ENCODE data around the gene RGS6.

- TF ChIP-seq POLR2A (IDR thresholded peaks at IDR 0.05; ENCODE audit: low read depth, low read length) (no peak), POLR2AphosphoS5 (IDR thresholded peaks at IDR 0.05; ENCODE audit: low read depth, low read length) (no peak)
Observed at GRCh38 chr14:72462056-72462455, 529.8 kb downstream of the RGS6 start.
